ENCODE data around the gene ZNF891.

Gene ZNF891

DNA sequence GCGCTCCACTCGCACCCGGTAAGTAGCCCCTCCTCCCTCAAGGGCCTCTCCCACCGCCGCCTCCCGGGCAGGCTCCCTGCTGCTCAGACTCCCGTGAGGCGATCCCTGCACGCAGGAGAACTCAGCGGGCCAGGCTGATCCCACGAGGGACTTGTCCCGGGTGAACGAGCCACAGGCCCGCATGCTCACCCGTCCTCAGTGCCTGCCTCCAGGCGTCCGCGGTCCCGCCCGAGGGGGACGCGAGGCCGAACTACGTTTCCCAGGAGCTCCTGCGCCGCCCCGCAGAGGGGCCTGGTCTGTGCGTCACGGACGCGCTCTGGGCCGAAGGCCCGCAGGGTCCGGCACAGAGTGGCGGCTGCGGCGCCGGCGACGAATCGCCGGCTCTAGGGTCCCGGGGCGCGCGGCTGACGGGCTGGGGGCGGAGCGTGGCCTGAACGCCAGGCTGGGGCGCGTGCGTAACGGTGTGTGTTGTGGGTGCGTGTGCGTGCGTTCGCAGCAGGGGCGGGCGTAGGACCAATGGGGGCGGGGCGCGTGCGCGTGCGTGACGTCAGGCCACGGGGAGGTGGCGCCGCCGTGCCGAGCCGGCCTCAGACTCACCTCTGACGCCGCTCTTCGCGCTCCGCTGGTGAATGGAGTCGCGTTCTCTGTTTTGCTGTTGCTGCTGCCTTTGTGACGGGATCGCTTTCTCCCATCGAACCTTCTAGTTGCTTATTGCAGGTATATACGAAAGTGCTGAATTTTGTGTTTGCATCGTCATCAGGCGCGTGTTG, at the start of gene ZNF891, which contains the start of gene ZNF10:
TSS of gene ZNF891 (minus strand) at position 237 of the 770 bp plus-strand sequence. CDS start 8,356 bp downstream, outside the sequence.
TSS of gene ZNF10 (plus strand) at position 590 of the 770 bp plus-strand sequence. CDS start 13,866 bp downstream, outside the sequence.
- DNase-seq (ENCODE audit: low read depth in 2 of 3, low spot score in 2 of 3): peak; percentile 90 to 92 (median 91)

DNA sequence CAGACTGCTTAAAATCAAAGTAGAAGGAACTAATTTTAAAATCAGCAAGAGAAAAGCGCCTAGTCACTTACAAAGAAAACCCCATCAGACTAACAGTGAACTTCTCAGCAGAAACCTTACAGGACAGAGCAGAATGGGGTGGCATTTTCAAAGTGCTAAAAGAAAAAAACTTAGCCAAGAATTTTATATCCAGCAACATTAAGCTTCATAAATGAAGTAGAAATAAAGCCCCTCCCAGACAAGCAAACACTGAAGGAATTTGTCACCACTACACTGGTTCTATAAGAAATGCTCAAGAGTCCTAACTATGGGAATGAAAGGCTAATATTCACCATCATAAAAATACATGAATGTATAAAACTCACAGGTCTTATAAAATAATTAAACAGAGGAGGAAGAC, 44.8 kb upstream of the ZNF891 start:
- DNase-seq (ENCODE audit: low read depth in 2 of 3, low spot score in 2 of 3): no peak

DNA sequence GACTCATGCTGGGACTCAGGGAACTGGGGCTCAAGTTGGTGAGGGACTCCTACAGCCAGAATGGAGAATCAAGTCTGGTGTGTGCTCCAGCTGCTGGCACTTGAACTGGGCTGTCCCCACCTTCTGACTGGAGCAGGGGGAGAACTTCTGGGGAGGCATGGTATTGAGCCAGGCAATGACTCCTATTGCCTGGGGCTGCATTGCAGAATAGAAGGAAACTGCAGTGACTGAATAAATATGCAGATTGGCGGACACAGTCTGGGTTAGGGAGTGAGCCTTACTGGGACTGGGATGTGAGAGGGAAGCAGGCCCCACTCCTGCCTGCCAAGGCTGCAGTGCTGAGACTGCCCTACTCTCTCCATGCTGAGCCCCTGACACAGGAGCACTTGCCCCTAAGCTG, 42.4 kb upstream of the ZNF891 start:
- DNase-seq (ENCODE audit: low read depth in 2 of 3, low spot score in 2 of 3): no peak

DNA sequence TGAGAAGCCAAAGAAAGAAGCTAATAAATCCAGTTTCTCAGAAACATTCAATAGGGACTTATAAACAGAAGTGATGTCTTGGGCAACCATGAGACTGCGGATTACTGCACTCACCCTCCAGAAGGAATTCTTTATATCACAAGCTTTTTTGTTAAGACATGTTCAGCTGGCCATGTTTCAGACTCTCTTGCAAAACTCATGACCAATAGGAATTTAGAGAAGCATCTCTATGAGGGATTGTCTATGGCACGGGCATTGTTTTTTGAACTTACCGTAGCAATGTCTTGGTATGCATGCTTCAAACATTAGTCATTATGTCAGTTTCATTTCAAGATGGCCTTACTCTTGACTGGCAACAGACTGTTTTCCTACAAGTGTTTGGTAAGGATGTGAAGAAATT, 35.7 kb upstream of the ZNF891 start:
- no peak for DNase-seq (ENCODE audit: low read depth in 2 of 3, low spot score in 2 of 3)

GRCh38 chr12:133156125-133156690, 26.1 kb upstream of the ZNF891 start:
- DNase-seq (ENCODE audit: low read depth in 2 of 3, low spot score in 2 of 3): no peak

GRCh38 chr12:133145981-133146380, 15.9 kb upstream of the ZNF891 start:
- no peak for DNase-seq (ENCODE audit: low read depth in 2 of 3, low spot score in 2 of 3)

DNA sequence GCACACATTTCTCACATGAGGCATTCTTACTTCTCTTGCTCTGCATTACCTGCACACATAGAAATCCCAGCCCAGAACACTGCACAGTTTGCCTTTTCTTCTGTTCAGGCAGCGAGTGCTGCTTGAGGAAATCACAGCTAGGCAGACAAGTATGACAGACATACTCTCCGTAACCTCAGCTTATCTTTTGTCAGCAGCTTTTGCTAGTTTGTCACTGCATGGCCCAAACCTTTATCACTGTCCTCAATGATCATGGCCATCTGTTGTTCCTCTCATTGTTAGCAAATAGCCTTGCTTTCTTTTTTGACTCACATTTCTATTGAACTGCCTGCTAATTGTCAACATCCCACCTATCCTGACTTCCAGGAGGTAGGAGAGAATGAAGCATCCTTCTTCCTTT, 5.7 kb upstream of the ZNF891 start:
- DNase-seq (ENCODE audit: low read depth in 2 of 3, low spot score in 2 of 3): no peak

DNA sequence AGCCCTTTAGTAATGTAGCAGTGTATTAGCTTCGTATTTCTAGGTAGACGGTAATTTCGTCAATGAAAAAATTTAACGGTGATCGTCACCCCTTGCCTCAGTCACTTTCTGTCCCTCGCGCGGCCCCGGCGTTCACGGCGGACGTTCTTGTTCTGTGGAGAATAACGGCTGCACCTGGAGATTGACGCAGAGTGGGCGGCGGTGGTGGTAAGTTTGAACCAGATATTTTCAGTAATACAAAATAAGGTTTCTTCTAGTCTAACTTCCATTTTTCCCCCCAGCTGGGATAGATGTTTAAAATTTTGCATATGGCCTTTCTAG, 694 bp upstream of the ZNF891 start:
- DNase-seq (ENCODE audit: low read depth in 2 of 3, low spot score in 2 of 3): no peak

- DNase-seq (ENCODE audit: low read depth in 2 of 3, low spot score in 2 of 3): no peak
These were observed 571 bp downstream of the ZNF891 start for GRCh38 chr12:133129368-133130037.

- no peak for DNase-seq (ENCODE audit: low read depth in 2 of 3, low spot score in 2 of 3)
These were observed 5.4 kb downstream of the ZNF891 start for GRCh38 chr12:133124674-133125073.

GRCh38 chr12:133120385-133121191, 9.5 kb downstream of the ZNF891 start:
- no peak for DNase-seq (ENCODE audit: low read depth in 2 of 3, low spot score in 2 of 3)

DNA sequence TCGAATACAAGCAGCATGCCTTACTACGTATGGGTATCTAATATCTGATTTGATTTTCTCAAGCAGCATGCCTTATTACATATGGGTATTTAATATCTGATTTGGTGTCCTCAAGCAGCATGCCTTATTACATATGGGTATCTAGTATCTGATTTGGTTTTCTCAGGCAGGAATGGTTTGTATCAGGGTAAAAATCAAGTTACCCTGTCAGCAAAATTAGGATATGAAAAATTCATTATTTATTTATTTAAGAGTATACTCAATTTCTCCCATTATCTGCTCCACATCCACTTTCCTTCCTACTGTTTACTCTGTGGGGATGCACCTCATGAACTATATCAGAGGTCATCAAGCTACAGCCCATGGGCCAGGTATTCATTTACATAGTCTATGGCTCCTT, 21.9 kb downstream of the ZNF891 start:
- no peak for DNase-seq (ENCODE audit: low read depth in 2 of 3, low spot score in 2 of 3)

- no peak for DNase-seq (ENCODE audit: low read depth in 2 of 3, low spot score in 2 of 3)
These were observed 23.0 kb downstream of the ZNF891 start for GRCh38 chr12:133107121-133107520.

DNA sequence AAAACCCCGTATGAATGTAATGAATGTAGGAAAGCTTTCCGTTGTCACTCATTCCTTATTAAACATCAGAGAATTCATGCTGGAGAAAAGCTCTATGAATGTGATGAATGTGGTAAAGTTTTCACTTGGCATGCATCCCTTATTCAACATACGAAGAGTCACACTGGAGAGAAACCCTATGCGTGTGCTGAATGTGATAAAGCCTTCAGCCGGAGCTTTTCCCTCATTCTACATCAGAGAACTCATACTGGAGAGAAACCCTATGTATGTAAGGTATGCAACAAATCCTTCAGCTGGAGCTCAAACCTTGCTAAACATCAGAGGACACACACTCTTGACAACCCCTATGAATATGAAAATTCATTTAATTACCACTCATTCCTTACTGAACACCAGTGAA, 23.8 kb downstream of the ZNF891 start:
- DNase-seq (ENCODE audit: low read depth in 2 of 3, low spot score in 2 of 3): no peak

DNA sequence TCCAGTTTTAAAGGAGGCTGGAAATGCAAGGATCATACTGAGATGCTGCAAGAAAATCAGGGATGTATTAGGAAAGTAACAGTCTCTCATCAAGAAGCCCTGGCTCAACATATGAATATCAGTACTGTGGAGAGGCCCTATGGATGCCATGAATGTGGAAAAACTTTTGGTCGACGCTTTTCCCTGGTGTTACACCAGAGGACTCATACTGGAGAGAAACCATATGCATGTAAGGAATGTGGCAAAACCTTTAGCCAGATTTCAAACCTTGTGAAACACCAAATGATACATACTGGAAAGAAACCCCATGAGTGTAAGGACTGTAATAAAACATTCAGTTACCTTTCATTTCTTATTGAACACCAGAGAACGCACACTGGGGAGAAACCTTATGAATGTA, 24.5 kb downstream of the ZNF891 start:
- no peak for DNase-seq (ENCODE audit: low read depth in 2 of 3, low spot score in 2 of 3)

DNA sequence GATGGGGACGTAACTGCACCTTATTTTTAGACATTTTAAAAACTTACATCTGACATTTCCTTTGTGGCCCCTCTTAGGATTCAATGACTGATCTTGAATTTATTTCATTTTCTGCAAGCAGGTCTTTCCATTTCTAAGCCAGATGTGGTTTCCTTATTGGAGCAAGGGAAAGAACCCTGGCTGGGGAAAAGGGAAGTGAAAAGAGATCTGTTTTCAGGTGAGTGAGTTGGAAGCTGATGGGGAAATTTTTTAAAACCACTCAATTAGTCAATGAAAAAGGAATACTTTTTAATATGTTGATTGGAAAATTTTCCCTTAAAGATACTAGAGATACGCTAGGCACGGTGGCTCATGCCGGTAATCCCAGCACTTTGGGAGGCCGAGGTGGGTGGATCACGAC, 46.7 kb downstream of the ZNF891 start:
- DNase-seq (ENCODE audit: low read depth in 2 of 3, low spot score in 2 of 3): no peak

DNA sequence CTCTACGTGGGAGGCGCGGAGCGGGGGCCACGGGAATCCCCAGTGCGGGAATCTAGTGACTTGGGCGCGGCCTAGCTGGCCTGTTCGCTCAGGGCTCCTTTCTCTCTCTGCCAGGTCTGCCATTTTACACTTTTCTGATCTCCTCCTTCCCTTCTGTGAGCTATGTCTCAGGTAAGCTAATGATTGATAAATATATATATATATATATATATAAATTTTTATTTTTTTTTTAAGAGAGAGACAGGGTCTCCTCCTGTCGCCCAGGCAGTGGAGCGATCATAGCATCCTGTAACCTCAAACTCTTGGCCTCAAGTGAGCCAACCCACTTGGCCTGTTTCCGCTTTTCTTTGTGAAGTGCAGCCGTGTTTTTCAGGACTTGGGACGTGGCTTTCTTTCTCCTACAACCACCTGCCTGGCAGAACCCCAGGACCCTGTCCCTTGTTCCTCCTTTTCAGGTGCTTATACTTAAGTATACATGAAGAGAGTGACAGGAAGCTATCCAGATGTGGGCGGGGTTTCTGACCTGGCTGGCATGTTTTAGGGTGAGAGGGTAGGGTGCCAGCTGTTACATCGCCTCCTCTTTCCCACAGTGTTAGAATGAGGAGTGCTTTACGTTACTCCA, 48.8 kb downstream of the ZNF891 start:
- DNase-seq (ENCODE audit: low read depth in 2 of 3, low spot score in 2 of 3): no peak

GRCh38 chr12:133080368-133081158, 49.5 kb downstream of the ZNF891 start, which contains the start of gene ZNF140:
ZNF140 (plus strand) TSS chr12:133080923; CDS start chr12:133081321, 398 bp downstream.
- peak; percentile 79 to 90 (median 86) for DNase-seq (ENCODE audit: low read depth in 2 of 3, low spot score in 2 of 3)

DNA sequence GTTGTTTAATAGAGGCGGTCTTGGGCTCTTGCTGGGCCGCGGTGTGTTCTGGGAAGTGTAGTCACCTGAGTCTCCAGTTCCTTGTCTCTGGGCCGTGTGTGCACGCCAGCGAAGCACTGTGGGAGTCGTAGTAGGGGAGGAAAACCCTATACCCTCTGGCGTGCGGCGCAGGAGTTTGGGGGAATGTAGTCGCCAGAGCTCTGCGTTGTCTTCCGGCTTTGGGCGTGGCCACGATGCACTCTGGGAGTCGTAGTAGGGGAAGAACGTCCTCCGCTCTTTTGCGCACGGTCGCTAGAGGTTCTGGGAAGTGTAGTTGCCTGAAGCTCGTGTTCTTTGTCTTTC, 50.1 kb downstream of the ZNF891 start:
- peak in 2 of 3 experiments; percentile 73 to 79 for DNase-seq (ENCODE audit: low read depth in 2 of 3, low spot score in 2 of 3)

GRCh38 chr12:133073836-133074235, 56.2 kb downstream of the ZNF891 start:
- DNase-seq (ENCODE audit: low read depth in 2 of 3, low spot score in 2 of 3): no peak

All from activated CD8-positive, alpha-beta memory T cell treated with anti-CD3 and anti-CD28 coated beads for 48 hours (primary cell).